ENCODE measurements around the gene LRCH1.

Gene LRCH1

GRCh38 chr13:46575818-46576221 lies 22.9 kb downstream of the LRCH1 start:
- no peak for TF ChIP-seq CTCF (IDR thresholded peaks at IDR 0.05; ENCODE audit: low read depth, low read length, missing control alignments)
- DNase-seq (ENCODE audit: low read depth) = no peak
- peak overlapping the region; percentile 1; the same call in 1 of the 2 replicates for H3K4me3 ChIP-seq (ENCODE audit: low read depth, low read length)

GRCh38 chr13:46576762-46577161 lies 23.8 kb downstream of the LRCH1 start:
- no peak overlapping the region for H3K4me3 ChIP-seq (ENCODE audit: low read depth, low read length)
- no peak for TF ChIP-seq CTCF (IDR thresholded peaks at IDR 0.05; ENCODE audit: low read depth, low read length, missing control alignments)

GRCh38 chr13:46577696-46578589 lies 25.0 kb downstream of the LRCH1 start:
- H3K4me3 ChIP-seq (ENCODE audit: low read depth, low read length) = peak overlapping the region; percentile 25
- no peak for TF ChIP-seq CTCF (IDR thresholded peaks at IDR 0.05; ENCODE audit: low read depth, low read length, missing control alignments)
- DNase-seq (ENCODE audit: low read depth) = no peak

More at GRCh38 chr13:46576762-46577161, 23.8 kb downstream of the LRCH1 start:
- DNase-seq (ENCODE audit: low read depth) = no peak

- TF ChIP-seq CTCF (IDR thresholded peaks at IDR 0.05; ENCODE audit: low read depth, low read length, missing control alignments) = no peak
- H3K4me3 ChIP-seq (ENCODE audit: low read depth, low read length) = peak overlapping the region; percentile 25
- no peak for DNase-seq (ENCODE audit: low read depth)
Measured at GRCh38 chr13:46578590-46578975, 25.6 kb downstream of the LRCH1 start.

GRCh38 chr13:46580362-46580839 lies 27.4 kb downstream of the LRCH1 start:
- no peak for DNase-seq (ENCODE audit: low read depth)
- no peak overlapping the region for H3K4me3 ChIP-seq (ENCODE audit: low read depth, low read length)
- TF ChIP-seq CTCF (IDR thresholded peaks at IDR 0.05; ENCODE audit: low read depth, low read length, missing control alignments) = no peak

- H3K4me3 ChIP-seq (ENCODE audit: low read depth, low read length) = no peak overlapping the region
- DNase-seq (ENCODE audit: low read depth) = no peak
Measured at GRCh38 chr13:46582190-46582589, 29.2 kb downstream of the LRCH1 start.

More at GRCh38 chr13:46582190-46582589, 29.2 kb downstream of the LRCH1 start:
- TF ChIP-seq CTCF (IDR thresholded peaks at IDR 0.05; ENCODE audit: low read depth, low read length, missing control alignments) = no peak

Data from GM12864 (cell line).